ENCODE measurements around the gene TRIM38.
"Not testable (repeated sequence)": the region's sequence is repeated elsewhere in the genome, so short reads cannot be mapped to it uniquely, and the experiment has no call there.

Gene TRIM38

GRCh38 chr6:25930532-25931410 is 31.8 kb upstream of the TRIM38 start, which contains the start of gene SLC17A2:
Gene SLC17A2 (minus strand): TSS chr6:25930691. CDS start chr6:25925796, 4,895 bp downstream.
- no peaks in the 10 kb centered on the region for H3K9me3 Mint-ChIP-seq
- ATAC-seq (replicated peaks), result no peak
- no peak for DNase-seq
- no peaks in the 10 kb centered on the region for H3K27me3 Mint-ChIP-seq
- H3K27ac Mint-ChIP-seq, result no peak within 1 kb of the TSS
- H3K36me3 Mint-ChIP-seq, result no peaks in the 10 kb centered on the region
- no peak within 1 kb of the TSS for H3K4me3 Mint-ChIP-seq
- H3K4me1 Mint-ChIP-seq, result no peaks in the 10 kb centered on the region

DNA sequence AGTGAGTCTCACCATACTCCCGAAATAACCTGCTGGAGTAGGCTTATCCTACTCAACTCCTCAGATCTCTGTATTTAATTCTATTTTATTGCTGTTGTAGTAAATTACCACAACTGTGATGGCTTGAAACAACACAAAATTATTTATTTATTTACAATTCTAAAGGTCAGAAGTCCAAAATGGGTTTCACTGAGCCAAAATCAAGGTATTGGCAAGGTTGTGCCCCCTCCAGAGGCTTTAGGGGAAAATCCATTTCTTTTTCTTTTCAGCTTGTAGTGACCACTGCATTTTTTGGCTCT is 31.2 kb upstream of the TRIM38 start:
- no peak for DNase-seq
- Mint-ChIP-seq H3K4me1 (no peaks in the 10 kb centered on the region), H3K27ac (no peak overlapping the region), H3K36me3 (no peaks in the 10 kb centered on the region), H3K4me3 (no peak overlapping the region), H3K9me3 (no peaks in the 10 kb centered on the region), H3K27me3 (no peaks in the 10 kb centered on the region)
- no peak for ATAC-seq (replicated peaks)

DNA sequence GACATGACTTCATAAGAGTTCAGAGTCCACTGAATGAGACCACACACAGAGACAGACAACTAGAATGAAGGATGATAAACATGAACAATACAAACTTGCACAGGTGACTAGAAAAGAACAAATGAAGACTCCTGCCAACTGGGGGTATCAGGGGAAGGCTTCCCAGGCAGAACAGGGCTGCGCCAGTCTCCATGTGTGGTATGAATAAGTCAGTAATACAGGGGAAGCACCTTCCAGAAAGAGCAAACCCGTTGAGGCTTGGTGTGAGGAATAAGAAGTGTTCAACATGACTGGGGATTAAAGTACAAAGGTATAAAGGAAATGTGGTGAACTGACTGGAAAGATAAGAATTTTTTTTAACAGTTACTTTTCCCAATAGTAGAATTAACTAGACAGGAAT is 28.4 kb upstream of the TRIM38 start:
- no peak overlapping the region for H3K4me3 Mint-ChIP-seq
- no peaks in the 10 kb centered on the region for H3K36me3 Mint-ChIP-seq
- no peaks in the 10 kb centered on the region for H3K27me3 Mint-ChIP-seq
- H3K9me3 Mint-ChIP-seq, result no peaks in the 10 kb centered on the region
- DNase-seq (no peak), ATAC-seq (replicated peaks) (peak in 1 of 2 donors; percentile 46)
- H3K27ac Mint-ChIP-seq, result no peak overlapping the region
- no peaks in the 10 kb centered on the region for H3K4me1 Mint-ChIP-seq

GRCh38 chr6:25934735-25935313 is 27.8 kb upstream of the TRIM38 start:
- Mint-ChIP-seq H3K27ac (no peak overlapping the region), H3K4me1 (no peaks in the 10 kb centered on the region), H3K36me3 (no peaks in the 10 kb centered on the region), H3K9me3 (no peaks in the 10 kb centered on the region), H3K27me3 (no peaks in the 10 kb centered on the region), H3K4me3 (no peak overlapping the region)
- ATAC-seq (replicated peaks), result no peak
- no peak for DNase-seq

- no peak for ATAC-seq (replicated peaks)
- no peaks in the 10 kb centered on the region for H3K9me3 Mint-ChIP-seq
- H3K27me3 Mint-ChIP-seq, result no peaks in the 10 kb centered on the region
- H3K27ac Mint-ChIP-seq, result no peak overlapping the region
- no peaks in the 10 kb centered on the region for H3K36me3 Mint-ChIP-seq
- DNase-seq, result no peak
- no peak overlapping the region for H3K4me3 Mint-ChIP-seq
- no peaks in the 10 kb centered on the region for H3K4me1 Mint-ChIP-seq
Measured at GRCh38 chr6:25935953-25936352, 26.6 kb upstream of the TRIM38 start.

DNA sequence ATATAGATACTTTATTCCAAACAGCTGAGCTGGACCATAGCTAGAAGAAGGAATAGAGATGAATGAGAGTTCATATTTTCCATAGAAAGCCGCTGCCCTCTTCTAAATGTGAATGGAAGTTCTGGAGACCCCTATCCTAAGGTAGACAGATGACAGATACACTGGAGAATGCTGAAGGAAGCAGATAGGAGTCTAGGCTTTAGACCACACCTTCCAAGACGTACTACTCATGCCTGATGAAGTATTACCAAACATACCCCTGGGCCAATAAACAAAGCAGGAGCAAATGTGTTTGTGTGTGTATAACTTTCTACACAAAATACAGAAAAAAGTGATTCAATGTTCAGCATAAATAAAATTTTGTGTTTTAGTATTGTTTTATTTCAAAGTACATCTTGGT is 23.0 kb upstream of the TRIM38 start:
- H3K27ac Mint-ChIP-seq, result no peak overlapping the region
- DNase-seq (no peak), ATAC-seq (replicated peaks) (no peak)
- no peaks in the 10 kb centered on the region for H3K27me3 Mint-ChIP-seq
- no peaks in the 10 kb centered on the region for H3K9me3 Mint-ChIP-seq
- H3K4me1 Mint-ChIP-seq, result peaks cover 0 to 7% of the 10 kb centered on the region in 2 donors
- H3K36me3 Mint-ChIP-seq, result no peaks in the 10 kb centered on the region
- H3K4me3 Mint-ChIP-seq, result no peak overlapping the region

DNA sequence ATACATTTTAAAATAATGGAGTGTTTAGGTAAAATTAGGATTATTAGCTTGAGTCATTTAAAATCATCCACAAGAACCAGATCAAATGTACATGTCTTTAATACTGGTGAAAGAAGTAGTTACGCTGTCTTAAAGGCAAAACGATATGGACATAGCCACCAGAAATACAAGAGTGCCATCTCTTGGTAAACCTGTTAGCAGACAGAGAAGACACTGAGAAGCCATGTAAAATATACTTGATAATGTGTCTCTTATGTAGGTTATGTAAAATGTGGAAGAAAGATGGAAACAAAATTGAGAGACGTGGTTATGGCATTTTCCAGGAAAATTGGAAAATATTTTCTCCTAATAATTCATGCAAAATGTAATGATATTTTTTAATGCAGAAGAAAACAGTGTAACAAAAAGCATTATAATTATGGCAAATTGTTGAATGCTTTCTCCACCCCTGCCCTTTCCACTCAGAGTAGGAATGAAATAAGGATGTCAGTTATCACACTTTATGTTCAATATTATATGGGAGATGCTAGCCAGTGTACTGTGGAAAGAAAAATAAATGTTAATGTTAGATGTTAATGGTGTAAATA is 19.9 kb upstream of the TRIM38 start:
- Mint-ChIP-seq H3K4me1 (peaks cover 12 to 20% of the 10 kb centered on the region in 2 donors), H3K36me3 (peaks cover 0 to 10% of the 10 kb centered on the region in 2 donors), H3K4me3 (no peak overlapping the region), H3K27me3 (no peaks in the 10 kb centered on the region), H3K27ac (no peak overlapping the region), H3K9me3 (peaks cover 7 to 9% of the 10 kb centered on the region in 2 donors)
- DNase-seq, result no peak
- ATAC-seq (replicated peaks), result peak; percentile 33 to 46

GRCh38 chr6:25943887-25944286 is 18.7 kb upstream of the TRIM38 start:
- Mint-ChIP-seq H3K4me1 (peaks cover 12 to 20% of the 10 kb centered on the region in 2 donors), H3K9me3 (peaks cover 7 to 9% of the 10 kb centered on the region in 2 donors), H3K27me3 (no peaks in the 10 kb centered on the region), H3K27ac (no peak overlapping the region), H3K4me3 (no peak overlapping the region), H3K36me3 (peaks cover 0 to 10% of the 10 kb centered on the region in 2 donors)
- DNase-seq (no peak), ATAC-seq (replicated peaks) (no peak)

DNA sequence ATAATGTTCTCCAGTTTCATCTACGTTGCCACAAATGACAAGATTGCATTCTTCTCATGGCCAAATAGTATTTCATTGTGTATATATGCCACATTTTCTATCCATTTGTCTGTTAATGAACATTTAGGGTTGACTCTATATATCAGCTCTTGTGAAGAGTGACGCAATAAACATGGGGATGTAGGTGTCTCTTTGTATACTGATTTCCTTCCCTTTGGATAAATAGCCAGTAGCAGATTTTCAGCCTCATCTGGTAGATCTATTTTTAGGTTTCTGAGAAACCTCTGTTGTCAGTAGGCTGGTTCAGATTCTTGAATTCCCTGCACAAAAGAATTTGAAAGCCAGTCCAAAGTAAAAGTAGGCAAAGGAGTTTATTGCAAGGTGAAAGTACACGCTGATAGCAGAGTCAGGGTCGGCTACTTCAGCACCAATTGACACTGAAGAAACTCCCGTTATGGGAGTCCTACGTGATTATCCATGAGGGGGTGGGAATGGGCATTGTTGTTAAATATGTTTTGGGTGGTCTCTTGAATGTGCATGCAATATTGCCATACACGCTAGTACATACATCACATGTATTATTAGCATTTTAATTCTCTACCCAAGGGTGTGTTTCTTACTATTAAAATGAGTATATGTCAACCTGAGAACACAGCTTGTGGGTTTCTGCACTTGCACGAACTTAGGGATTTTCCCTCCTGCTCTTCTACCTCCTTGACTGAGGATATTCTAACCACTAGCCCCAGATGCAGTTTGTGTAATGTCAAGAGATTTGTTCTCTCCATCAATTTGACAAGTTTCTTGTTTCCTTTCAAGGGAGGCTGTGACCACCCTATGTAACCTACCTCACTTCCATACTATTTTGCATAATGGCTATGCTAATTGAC is 17.7 kb upstream of the TRIM38 start:
- DNase-seq (peak; percentile 39), ATAC-seq (replicated peaks) (peak; percentile 97 to 98)
- peak overlapping the region; percentile 32 for H3K27ac Mint-ChIP-seq
- peaks cover 7 to 12% of the 10 kb centered on the region in 2 donors for H3K9me3 Mint-ChIP-seq
- H3K4me3 Mint-ChIP-seq, result no peak overlapping the region
- H3K4me1 Mint-ChIP-seq, result peaks cover 12 to 20% of the 10 kb centered on the region in 2 donors
- H3K36me3 Mint-ChIP-seq, result peaks cover 0 to 10% of the 10 kb centered on the region in 2 donors
- no peaks in the 10 kb centered on the region for H3K27me3 Mint-ChIP-seq

DNA sequence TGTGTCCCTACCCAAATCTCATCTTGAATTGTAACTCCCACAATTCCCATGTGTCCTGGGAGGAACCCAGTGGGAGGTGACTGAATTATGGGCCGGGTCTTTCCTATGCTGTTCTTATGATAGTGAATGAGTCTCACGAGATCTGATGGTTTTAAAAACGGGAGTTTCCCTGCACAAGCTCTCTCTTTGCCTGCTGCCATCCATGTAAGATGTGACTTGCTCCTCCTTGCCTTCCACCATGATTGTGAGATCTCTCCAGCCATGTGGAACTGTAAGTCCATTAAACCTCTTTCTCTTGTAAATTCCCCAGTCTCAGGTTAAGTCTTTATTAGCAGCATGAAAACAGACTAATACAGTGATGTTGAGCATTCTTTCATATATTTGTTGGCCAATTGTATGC is 16.9 kb upstream of the TRIM38 start:
- Mint-ChIP-seq H3K27ac (peak overlapping the region; percentile 26), H3K9me3 (peaks cover 11 to 14% of the 10 kb centered on the region in 2 donors), H3K36me3 (peaks cover 0 to 10% of the 10 kb centered on the region in 2 donors), H3K4me1 (peaks cover 12 to 20% of the 10 kb centered on the region in 2 donors)
- not testable (repeated sequence) for ATAC-seq (replicated peaks); H3K4me3 Mint-ChIP-seq; H3K27me3 Mint-ChIP-seq; DNase-seq

GRCh38 chr6:25946631-25947030 is 16.0 kb upstream of the TRIM38 start:
- peaks cover 11 to 14% of the 10 kb centered on the region in 2 donors for H3K9me3 Mint-ChIP-seq
- peaks cover 0 to 10% of the 10 kb centered on the region in 2 donors for H3K36me3 Mint-ChIP-seq
- DNase-seq (no peak), ATAC-seq (replicated peaks) (no peak)
- no peak overlapping the region for H3K4me3 Mint-ChIP-seq
- peaks cover 12 to 20% of the 10 kb centered on the region in 2 donors for H3K4me1 Mint-ChIP-seq
- no peaks in the 10 kb centered on the region for H3K27me3 Mint-ChIP-seq
- H3K27ac Mint-ChIP-seq, result no peak overlapping the region

- peaks cover 0 to 10% of the 10 kb centered on the region in 2 donors for H3K36me3 Mint-ChIP-seq
- peaks cover 12 to 18% of the 10 kb centered on the region in 2 donors for H3K4me1 Mint-ChIP-seq
- H3K9me3 Mint-ChIP-seq, result peaks cover 11 to 14% of the 10 kb centered on the region in 2 donors
- not testable (repeated sequence) for H3K27me3 Mint-ChIP-seq; H3K27ac Mint-ChIP-seq; ATAC-seq (replicated peaks); H3K4me3 Mint-ChIP-seq; DNase-seq
Measured at GRCh38 chr6:25947492-25947891, 15.1 kb upstream of the TRIM38 start.

DNA sequence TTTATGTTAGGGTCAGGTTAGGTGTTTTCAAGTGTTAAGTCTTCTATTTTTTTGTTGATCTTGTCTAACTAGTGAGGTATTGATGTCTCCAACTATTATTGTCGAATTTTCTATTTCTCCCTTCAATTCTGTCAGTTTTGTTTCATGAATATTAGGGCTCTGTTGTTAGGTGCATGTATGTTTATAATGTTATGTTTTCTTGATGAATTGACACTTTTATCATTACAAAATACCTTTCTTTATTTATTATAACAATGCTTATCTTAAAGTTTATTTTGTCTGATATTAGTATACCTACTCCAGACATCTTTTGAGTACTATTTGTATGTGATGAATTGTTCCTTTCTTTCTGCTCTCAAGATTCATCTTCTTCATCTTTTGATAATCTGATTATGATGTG is 12.9 kb upstream of the TRIM38 start:
- Mint-ChIP-seq H3K9me3 (peaks cover 11 to 14% of the 10 kb centered on the region in 2 donors), H3K27ac (no peak overlapping the region)

GRCh38 chr6:25950297-25950696 is 12.3 kb upstream of the TRIM38 start:
- no peak for ATAC-seq (replicated peaks)
- peaks cover 0 to 9% of the 10 kb centered on the region in 2 donors for H3K36me3 Mint-ChIP-seq
- no peaks in the 10 kb centered on the region for H3K27me3 Mint-ChIP-seq
- no peak overlapping the region for H3K27ac Mint-ChIP-seq
- H3K4me3 Mint-ChIP-seq, result no peak overlapping the region
- peaks cover 6 to 7% of the 10 kb centered on the region in 2 donors for H3K4me1 Mint-ChIP-seq
- no peak for DNase-seq
- H3K9me3 Mint-ChIP-seq, result peaks cover 11 to 13% of the 10 kb centered on the region in 2 donors

More for the DNA sequence above, 12.9 kb upstream of the TRIM38 start:
- H3K4me1 Mint-ChIP-seq, result peaks cover 12% of the 10 kb centered on the region in 2 donors
- ATAC-seq (replicated peaks), result no peak
- no peaks in the 10 kb centered on the region for H3K27me3 Mint-ChIP-seq
- DNase-seq, result no peak
- H3K36me3 Mint-ChIP-seq, result peaks cover 0 to 10% of the 10 kb centered on the region in 2 donors
- H3K4me3 Mint-ChIP-seq, result no peak overlapping the region
